ENCODE data around the gene C1orf35.
A peak's percentile ranks its signal among the peaks of the same experiment; 100 is the strongest.

Gene C1orf35

GRCh38 chr1:228109073-228109961 lies 6.2 kb upstream of the C1orf35 start, which contains the start of gene MRPL55:
Gene MRPL55, minus strand, starts transcription at chr1:228109299. Its CDS starts 1,039 bp downstream, at chr1:228108260.
- peak; percentile 89 for DNase-seq (ENCODE audit: low read depth)

GRCh38 chr1:228108742-228109072 lies 5.6 kb upstream of the C1orf35 start:
- DNase-seq (ENCODE audit: low read depth): no peak

- DNase-seq (ENCODE audit: low read depth): no peak
These were observed 5.0 kb upstream of the C1orf35 start for GRCh38 chr1:228108055-228108690.

- DNase-seq (ENCODE audit: low read depth): no peak
These were observed 4.5 kb upstream of the C1orf35 start for GRCh38 chr1:228107636-228108035.

- DNase-seq (ENCODE audit: low read depth): no peak
These were observed 3.6 kb upstream of the C1orf35 start for GRCh38 chr1:228106800-228107054.

GRCh38 chr1:228105996-228106799 lies 3.1 kb upstream of the C1orf35 start:
- DNase-seq (ENCODE audit: low read depth): no peak

- no peak for DNase-seq (ENCODE audit: low read depth)
These were observed 2.3 kb upstream of the C1orf35 start for GRCh38 chr1:228105270-228105995.

GRCh38 chr1:228104526-228105269 lies 1.6 kb upstream of the C1orf35 start:
- DNase-seq (ENCODE audit: low read depth): no peak

- no peak for DNase-seq (ENCODE audit: low read depth)
These were observed 933 bp downstream of the C1orf35 start for GRCh38 chr1:228101994-228102790.

- DNase-seq (ENCODE audit: low read depth): no peak
These were observed 1.5 kb downstream of the C1orf35 start for GRCh38 chr1:228101614-228101993.

- no peak for DNase-seq (ENCODE audit: low read depth)
These were observed 2.1 kb downstream of the C1orf35 start for GRCh38 chr1:228100822-228101613.

- no peak for DNase-seq (ENCODE audit: low read depth)
These were observed 3.8 kb downstream of the C1orf35 start for GRCh38 chr1:228099331-228099732.

GRCh38 chr1:228098323-228098931 lies 4.7 kb downstream of the C1orf35 start:
- DNase-seq (ENCODE audit: low read depth): no peak

- no peak for DNase-seq (ENCODE audit: low read depth)
These were observed 5.6 kb downstream of the C1orf35 start for GRCh38 chr1:228097333-228098081.

GRCh38 chr1:228096416-228097332 lies 6.5 kb downstream of the C1orf35 start:
- no peak for DNase-seq (ENCODE audit: low read depth)

GRCh38 chr1:228095938-228096337 lies 7.2 kb downstream of the C1orf35 start:
- no peak for DNase-seq (ENCODE audit: low read depth)

- no peak for DNase-seq (ENCODE audit: low read depth)
These were observed 8.0 kb downstream of the C1orf35 start for GRCh38 chr1:228095161-228095560.

All from fibroblast of the conjunctiva (primary cell).